Natural killer cell (primary cell): ENCODE data around the gene NPEPPS. TPM values are rescaled to one million over a fixed set of nuclear protein-coding genes. Genes with fewer than 3 reads are reported as not detected.
"Not testable (repeated sequence)": the region's sequence is repeated elsewhere in the genome, so short reads cannot be mapped to it uniquely, and the experiment has no call there.

Source experiments
- ATAC-seq, 3 donors: fragments of 150-1000 bp in 2 of 3; fragments of 200-7000 bp in 1 of 3; cut with Tn5 transposase; 1 replicate in 1 of 3; 2 replicates in 2 of 3; pipeline ENCODE4 v1.10.0; 2021; ENCODE audit warnings: mild to moderate bottlenecking in 2 of 3, moderate library complexity in 2 of 3
- DNase-seq, 2 donors: peaks; one replicate each; pipeline versions ENCODE4 v3.0.0 to v3.0.0-alpha.2; 2013 to 2021; ENCODE audit warnings: mixed read lengths in 1 of 2
- H3K27ac ChIP-seq: one replicate; pipeline ENCODE4 v1.5.1; 2013; ENCODE audit warnings: mild to moderate bottlenecking, low read length
- H3K27me3 ChIP-seq: one replicate; pipeline ENCODE4 v1.6.1; 2013; ENCODE audit warnings: low read length; ENCODE audit not compliant: control insufficient read depth, insufficient read depth
- H3K36me3 ChIP-seq: one replicate; pipeline ENCODE4 v1.6.1; 2013; ENCODE audit warnings: low read length; ENCODE audit not compliant: control insufficient read depth, insufficient read depth
- H3K4me1 ChIP-seq: one replicate; pipeline ENCODE4 v1.6.1; 2013; ENCODE audit warnings: low read length; ENCODE audit not compliant: control insufficient read depth, insufficient read depth
- H3K4me3 ChIP-seq: one replicate; pipeline ENCODE4 v1.5.1; 2013; ENCODE audit warnings: low read length
- H3K9me3 ChIP-seq: one replicate; pipeline ENCODE4 v1.6.1; 2013; ENCODE audit warnings: low read length; ENCODE audit not compliant: control insufficient read depth, insufficient read depth
- H3K27ac Mint-ChIP-seq, 2 donors: one replicate each; pipeline ENCODE4 v1.8.0; 2022; ENCODE audit warnings: mild to moderate bottlenecking in 2 of 2, mixed read lengths in 2 of 2, moderate library complexity in 1 of 2
- H3K27me3 Mint-ChIP-seq, 2 donors: one replicate each; pipeline ENCODE4 v1.8.0; 2022; ENCODE audit warnings: low read depth in 2 of 2, mixed read lengths in 2 of 2
- H3K36me3 Mint-ChIP-seq: one replicate; pipeline ENCODE4 v1.8.0; 2022; ENCODE audit warnings: mixed read lengths
- H3K4me1 Mint-ChIP-seq, 2 donors: one replicate each; pipeline ENCODE4 v1.8.0; 2022; ENCODE audit warnings: mixed read lengths in 2 of 2
- H3K4me3 Mint-ChIP-seq: one replicate; pipeline ENCODE4 v1.8.0; 2022; ENCODE audit warnings: mild to moderate bottlenecking, moderate library complexity, mixed read lengths
- H3K9me3 Mint-ChIP-seq, 2 donors: one replicate each; pipeline ENCODE4 v1.8.0; 2022; ENCODE audit warnings: mixed read lengths in 2 of 2
- WGBS: methylation state at CpG from one replicate; pipeline ENCODE4 v1.1.7; 2013; ENCODE audit warnings: missing lambda C conversion rate; ENCODE audit not compliant: insufficient coverage; 5-methylcytosine and 5-hydroxymethylcytosine counted together
- intact Hi-C: fragments of 100-400 bp; cut with micrococcal nuclease; formaldehyde crosslinking; loops from one replicate; pipeline ENCODE4 v1.14.2; 2022
- total RNA-seq, 4 donors: library from RNA; stranded (reverse); fragments of 120-200 nt in 1 of 4; gene quantifications; one replicate each; pipeline versions ENCODE4 v1.2.3 to v1.2.4, GENCODE V29; 2013 to 2022

NPEPPS gene
- total RNA-seq, 3 donors from 2014 or later (not counting 1 experiment from before 2014, with no cell fraction given), result 139 to 168 (median 153) TPM

- WGBS, result no CpG with 5 or more reads among the region's 3 CpGs
- H3K4me3 Mint-ChIP-seq, H3K27me3 ChIP-seq, intact Hi-C loops, H3K36me3 ChIP-seq, H3K27ac ChIP-seq, H3K9me3 ChIP-seq, H3K4me1 ChIP-seq, ATAC-seq, H3K27me3 Mint-ChIP-seq, H3K4me3 ChIP-seq, H3K9me3 Mint-ChIP-seq, H3K36me3 Mint-ChIP-seq: not testable (repeated sequence)
- Mint-ChIP-seq H3K4me1 (peaks cover 9 to 20% of the 10 kb centered on the region in 2 donors), H3K27ac (peak overlapping the region; percentile 14 to 16)
- DNase-seq, result peak in 1 of 2 donors; percentile 6
Observed at GRCh38 chr17:47567261-47567660, 36.4 kb downstream of the NPEPPS start.

- H3K27ac ChIP-seq, H3K27me3 Mint-ChIP-seq, H3K9me3 ChIP-seq, DNase-seq, H3K36me3 ChIP-seq, H3K4me1 ChIP-seq, intact Hi-C loops, H3K9me3 Mint-ChIP-seq, H3K36me3 Mint-ChIP-seq, ATAC-seq, H3K4me3 Mint-ChIP-seq, H3K4me3 ChIP-seq, H3K27me3 ChIP-seq: not testable (repeated sequence)
- Mint-ChIP-seq H3K4me1 (peaks cover 6 to 13% of the 10 kb centered on the region in 2 donors), H3K27ac (peak overlapping the region in 1 of 2 donors; percentile 8)
- WGBS, result no CpG with 5 or more reads among the region's 3 CpGs
Observed at GRCh38 chr17:47572561-47572960, 41.7 kb downstream of the NPEPPS start.

DNA sequence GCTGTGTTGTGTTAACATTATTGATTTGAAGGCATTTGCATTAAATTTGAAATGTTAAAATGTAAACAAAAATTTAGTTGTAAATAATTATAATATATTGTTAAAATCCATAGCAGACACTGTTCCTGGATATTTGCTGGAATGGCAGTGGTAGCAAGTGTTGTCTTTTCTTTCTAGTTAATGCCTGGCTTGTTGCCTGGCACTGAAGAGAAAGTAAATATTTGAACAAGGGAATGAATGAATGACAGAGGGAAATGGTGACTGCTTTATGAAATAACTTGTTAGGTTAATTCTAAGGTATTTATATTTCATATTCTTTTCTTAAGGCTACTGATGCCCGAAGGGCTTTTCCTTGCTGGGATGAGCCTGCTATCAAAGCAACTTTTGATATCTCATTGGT lies 51.5 kb downstream of the NPEPPS start:
- H3K4me1 ChIP-seq, H3K27ac Mint-ChIP-seq, H3K36me3 Mint-ChIP-seq, H3K27me3 ChIP-seq, H3K4me3 ChIP-seq, DNase-seq, ATAC-seq, H3K36me3 ChIP-seq, H3K9me3 ChIP-seq, H3K27me3 Mint-ChIP-seq, intact Hi-C loops, H3K27ac ChIP-seq, H3K4me1 Mint-ChIP-seq, H3K4me3 Mint-ChIP-seq, H3K9me3 Mint-ChIP-seq: not testable (repeated sequence)
- no CpG with 5 or more reads among the region's 1 CpG for WGBS

GRCh38 chr17:47586378-47587055 lies 55.6 kb downstream of the NPEPPS start:
- DNase-seq, H3K27ac ChIP-seq, H3K4me3 Mint-ChIP-seq, H3K36me3 ChIP-seq, H3K4me1 Mint-ChIP-seq, H3K27me3 Mint-ChIP-seq, H3K27me3 ChIP-seq, ATAC-seq, H3K9me3 ChIP-seq, H3K4me3 ChIP-seq, intact Hi-C loops, H3K9me3 Mint-ChIP-seq, H3K36me3 Mint-ChIP-seq, H3K4me1 ChIP-seq, H3K27ac Mint-ChIP-seq: not testable (repeated sequence)
- WGBS, result 100% methylated on average over 1 of the region's 5 CpGs

- intact Hi-C loops, H3K27me3 ChIP-seq, H3K27ac Mint-ChIP-seq, H3K4me3 Mint-ChIP-seq, H3K9me3 ChIP-seq, H3K4me1 ChIP-seq, DNase-seq, H3K36me3 Mint-ChIP-seq, H3K9me3 Mint-ChIP-seq, H3K4me3 ChIP-seq, H3K4me1 Mint-ChIP-seq, H3K27ac ChIP-seq, ATAC-seq, H3K27me3 Mint-ChIP-seq: not testable (repeated sequence)
- peaks cover 14% of the 10 kb centered on the region for H3K36me3 ChIP-seq
Observed at GRCh38 chr17:47593522-47593921, 62.6 kb downstream of the NPEPPS start.
